AG20443 (cell line): ENCODE measurements around the gene MAP1B.

Experiments
- DNase-seq: peaks from one replicate; pipeline ENCODE4 v3.0.0; 2012; ENCODE audit warnings: low spot score, mixed read lengths

The MAP1B gene

GRCh38 chr5:72194846-72195245 lies 87.6 kb downstream of the MAP1B start:
- DNase-seq, result no peak

- no peak for DNase-seq
These were observed 88.3 kb downstream of the MAP1B start for GRCh38 chr5:72195581-72195980.

GRCh38 chr5:72197393-72197792 lies 90.1 kb downstream of the MAP1B start:
- DNase-seq, result no peak

- DNase-seq, result no peak
These were observed 92.4 kb downstream of the MAP1B start for GRCh38 chr5:72199681-72200080.

- DNase-seq, result no peak
These were observed 95.1 kb downstream of the MAP1B start for GRCh38 chr5:72202331-72202825.

GRCh38 chr5:72203251-72203845 lies 96.1 kb downstream of the MAP1B start:
- DNase-seq, result no peak

- DNase-seq, result no peak
These were observed 97.7 kb downstream of the MAP1B start for GRCh38 chr5:72204946-72205345.

GRCh38 chr5:72205431-72206009 lies 98.2 kb downstream of the MAP1B start:
- DNase-seq, result peak; percentile 24

GRCh38 chr5:72206160-72206559 lies 98.9 kb downstream of the MAP1B start:
- DNase-seq, result no peak

- no peak for DNase-seq
These were observed 99.7 kb downstream of the MAP1B start for GRCh38 chr5:72206994-72207393.

GRCh38 chr5:72208324-72208926 lies 101.2 kb downstream of the MAP1B start:
- DNase-seq, result no peak

- no peak for DNase-seq
These were observed 102.2 kb downstream of the MAP1B start for GRCh38 chr5:72209147-72210115.

GRCh38 chr5:72210888-72211678 lies 103.8 kb downstream of the MAP1B start:
- DNase-seq, result peak; percentile 60

GRCh38 chr5:72212171-72212570 lies 104.9 kb downstream of the MAP1B start:
- no peak for DNase-seq

- DNase-seq, result no peak
These were observed 106.2 kb downstream of the MAP1B start for GRCh38 chr5:72213482-72213881.

- DNase-seq, result no peak
These were observed 106.9 kb downstream of the MAP1B start for GRCh38 chr5:72214168-72214567.

GRCh38 chr5:72216756-72217155 lies 109.5 kb downstream of the MAP1B start:
- DNase-seq, result no peak

GRCh38 chr5:72221099-72221498 lies 113.8 kb downstream of the MAP1B start:
- no peak for DNase-seq

- DNase-seq, result no peak
These were observed 114.3 kb downstream of the MAP1B start for GRCh38 chr5:72221541-72221940.

GRCh38 chr5:72222521-72222920 lies 115.2 kb downstream of the MAP1B start:
- DNase-seq, result no peak

GRCh38 chr5:72223371-72223770 lies 116.1 kb downstream of the MAP1B start:
- DNase-seq, result no peak
